K562 (cell line): Measurements from ENCODE around the gene RBM4B. TPM values are rescaled to one million over a fixed set of nuclear protein-coding genes. Genes with fewer than 3 reads are reported as not detected.

ENCODE experiments used
- ATF4 ChIP-seq: fragments of 450-650 bp; formaldehyde crosslinking; IDR thresholded peaks from 2 replicates; pipeline ENCODE4 v1.4.0; 2022; ENCODE audit warnings: mild to moderate bottlenecking, moderate library complexity
- CCNT2 ChIP-seq: IDR thresholded peaks from 2 replicates; pipeline ENCODE4 v1.6.1; 2011; ENCODE audit warnings: borderline replicate concordance, low read depth, mild to moderate bottlenecking, moderate library complexity, mixed read lengths, low read length; ENCODE audit not compliant: insufficient read length; ENCODE audit errors: extremely low read depth
- CTBP1 ChIP-seq: fragments of 450-650 bp; IDR thresholded peaks from 2 replicates; pipeline ENCODE4 v1.6.1; 2016; ENCODE audit warnings: borderline replicate concordance
- NKRF ChIP-seq: fragments of 450-650 bp; IDR thresholded peaks from 2 replicates; pipeline ENCODE4 v1.6.1; 2016; ENCODE audit warnings: borderline replicate concordance
- SMARCB1 ChIP-seq: IDR thresholded peaks from 2 replicates; pipeline ENCODE4 v1.6.1; 2011; ENCODE audit warnings: improper control_type of control experiment, low read depth; ENCODE audit not compliant: insufficient read length
- TAF15 ChIP-seq: fragments of 200-400 bp; formaldehyde crosslinking; IDR thresholded peaks from 2 replicates; pipeline ENCODE4 v1.6.1; 2017; ENCODE audit warnings: mild to moderate bottlenecking, low read depth, low read length, moderate library complexity
- TEAD4 ChIP-seq, 2 experiments: sonication (generic) in 1 of 2; formaldehyde crosslinking in 1 of 2; IDR thresholded peaks; 2 replicates each; pipeline versions ENCODE4 v1.6.1 to v1.8.0; 2012 to 2022; ENCODE audit warnings: borderline replicate concordance in 1 of 2, inconsistent platforms in 1 of 2, low read length in 1 of 2, mild to moderate bottlenecking in 1 of 2, missing genetic modification reagents in 1 of 2
- ZNF3 ChIP-seq: fragments of 250-450 bp; sonication (Bioruptor Pico); IDR thresholded peaks from 2 replicates; pipeline ENCODE4 v1.5.0; 2021; ENCODE audit warnings: mild to moderate bottlenecking, moderate library complexity
- polyA plus RNA-seq, 8 experiments: library from polyadenylated mRNA; depleted of rRNA in 4 of 8; stranded (reverse) in 5 of 8; unstranded in 3 of 8; fragments of >200 nt; fragmentation: Nextera tagmentation in 2 of 8; fragmentation: Illumina TruSeq in 1 of 8; extraction: Ambion mirVana in 2 of 8; extraction: Trizol in 1 of 8; gene quantifications; 2 replicates each; pipeline versions ENCODE4 v1.2.1 to v1.2.3, GENCODE V29; 2011 to 2014; ENCODE audit warnings: inconsistent platforms in 1 of 8, missing spikeins in 1 of 8
- total RNA-seq, 7 experiments: library from RNA; depleted of rRNA in 6 of 7; stranded (reverse); fragments of >200 nt in 6 of 7; fragmentation: Illumina TruSeq in 2 of 7; extraction: Trizol in 2 of 7; gene quantifications; 2 replicates each; pipeline versions ENCODE4 v1.2.1 to v1.2.3, GENCODE V29; 2011 to 2021; ENCODE audit warnings: low replicate concordance in 1 of 7

RBM4B gene
- total and polyA plus RNA-seq, 9 of the 15 experiments (the other 6 are each of a cell fraction or from before 2014, with no cell fraction given), result 14.6 to 39.9 (median 23.3) TPM

- no peak for TF ChIP-seq CCNT2
- no peak for TF ChIP-seq TAF15
- TF ChIP-seq SMARCB1, result no peak
- no peak for TF ChIP-seq ATF4 (CRISPR knock-in tag)
- TF ChIP-seq TEAD4 (IDR thresholded peaks at IDR 0.05; ENCODE audit: low read length), result no peak
- TF ChIP-seq TEAD4 (CRISPR knock-in tag; IDR thresholded peaks at IDR 0.05; ENCODE audit: borderline replicate concordance), result no peak
- TF ChIP-seq ZNF3 (CRISPR knock-in tag), result 0 out of 2 replicates have a peak, but pooled peaks have one; percentile 26
- TF ChIP-seq CTBP1, result no peak
- 0 out of 2 replicates have a peak, but pooled peaks have one; percentile 54 for TF ChIP-seq NKRF
Observed at GRCh38 chr11:66637557-66638176, 40.0 kb downstream of the RBM4B start (continued).
